HEK293 (cell line): Measurements from ENCODE around the gene CFI.

ENCODE experiments used
- CTCF ChIA-PET: fragments of 350-600 bp; formaldehyde crosslinking; extraction: SDS; loops from one replicate; lab custom pipeline; 2021; ENCODE audit warnings: antibody characterized with exemption; lab: Yijun Ruan, JAX
- POLR2A ChIA-PET: fragments of 300-600 bp; formaldehyde crosslinking; extraction: SDS; loops from one replicate; lab custom pipeline; 2020; ENCODE audit warnings: antibody characterized with exemption, inconsistent platforms; lab: Yijun Ruan, JAX
- H3K27ac ChIP-seq: fragments of 200-500 bp; sonication (Bioruptor generic); 2 replicates; pipeline ENCODE4 v1.5.1; 2014; ENCODE audit warnings: low read depth, low read length, control low read depth, inconsistent platforms; ENCODE audit errors: extremely low read depth
- H3K36me3 ChIP-seq, 2 experiments: fragments of 200-500 bp in 1 of 2; sonication (Bioruptor generic) in 1 of 2; 1 replicate in 1 of 2; 2 replicates in 1 of 2; pipeline ENCODE4 v1.5.1; 2014 to 2017; ENCODE audit warnings: inconsistent platforms in 2 of 2, low read length in 2 of 2; ENCODE audit not compliant: control insufficient read depth in 2 of 2, insufficient read depth in 1 of 2
- H3K4me1 ChIP-seq: fragments of 200-500 bp; sonication (Bioruptor generic); 2 replicates; pipeline ENCODE4 v1.5.1; 2014; ENCODE audit warnings: mild to moderate bottlenecking, low read length, inconsistent platforms; ENCODE audit not compliant: control insufficient read depth, insufficient read depth
- H3K4me3 ChIP-seq: 2 replicates; pipeline ENCODE4 v1.5.1; 2011; ENCODE audit warnings: low read depth, mild to moderate bottlenecking, control low read depth, low read length, moderate library complexity
- H3K9me3 ChIP-seq: fragments of 200-500 bp; sonication (Bioruptor generic); 2 replicates; pipeline ENCODE4 v1.5.1; 2014; ENCODE audit warnings: low read depth, low read length, inconsistent platforms; ENCODE audit not compliant: control insufficient read depth, insufficient read depth
- ATF2 ChIP-seq: fragments of 450-650 bp; formaldehyde crosslinking; IDR thresholded peaks from 2 replicates; pipeline ENCODE4 v1.5.1; 2016; ENCODE audit warnings: missing biosample characterization, missing genetic modification characterization, low read depth
- BCL6B ChIP-seq: fragments of 450-650 bp; formaldehyde crosslinking; IDR thresholded peaks from 2 replicates; pipeline ENCODE4 v1.5.1; 2017; ENCODE audit warnings: missing biosample characterization, missing genetic modification characterization
- HOXD13 ChIP-seq: sonication (generic); formaldehyde crosslinking; IDR thresholded peaks from 2 replicates; pipeline ENCODE4 v1.8.0; 2022; ENCODE audit warnings: missing genetic modification reagents, borderline replicate concordance
- REPIN1 ChIP-seq: fragments of 450-650 bp; formaldehyde crosslinking; IDR thresholded peaks from 2 replicates; pipeline ENCODE4 v1.5.1; 2017; ENCODE audit warnings: missing biosample characterization, missing genetic modification characterization, low read depth
- SALL2 ChIP-seq: fragments of 450-650 bp; formaldehyde crosslinking; IDR thresholded peaks from 2 replicates; pipeline ENCODE4 v1.5.0; 2017; ENCODE audit warnings: missing biosample characterization, mild to moderate bottlenecking, missing genetic modification characterization, borderline replicate concordance
- TCF7L2 ChIP-seq: IDR thresholded peaks from 2 replicates; pipeline ENCODE4 v1.6.1; 2011; ENCODE audit warnings: low read depth, mild to moderate bottlenecking, inconsistent platforms, low read length, moderate library complexity, borderline replicate concordance
- YY2 ChIP-seq: fragments of 450-650 bp; formaldehyde crosslinking; IDR thresholded peaks from 2 replicates; pipeline ENCODE4 v1.5.1; 2016; ENCODE audit warnings: missing biosample characterization, missing genetic modification characterization
- ZBTB48 ChIP-seq: fragments of 450-650 bp; formaldehyde crosslinking; IDR thresholded peaks from 2 replicates; pipeline ENCODE4 v1.5.1; 2016; ENCODE audit warnings: missing biosample characterization, missing genetic modification characterization
- ZBTB49 ChIP-seq: fragments of 450-650 bp; formaldehyde crosslinking; IDR thresholded peaks from 2 replicates; pipeline ENCODE4 v1.5.1; 2016; ENCODE audit warnings: missing biosample characterization, missing genetic modification characterization, low read depth
- ZEB2 ChIP-seq: fragments of 450-650 bp; formaldehyde crosslinking; IDR thresholded peaks from 2 replicates; pipeline ENCODE4 v1.5.1; 2016; ENCODE audit warnings: missing biosample characterization, missing genetic modification characterization
- ZFP3 ChIP-seq: fragments of 450-650 bp; formaldehyde crosslinking; IDR thresholded peaks from 2 replicates; pipeline ENCODE4 v1.5.1; 2016; ENCODE audit warnings: low read depth, missing biosample characterization, missing genetic modification characterization
- ZFP37 ChIP-seq: fragments of 450-650 bp; formaldehyde crosslinking; IDR thresholded peaks from 2 replicates; pipeline ENCODE4 v1.5.1; 2016; ENCODE audit warnings: missing biosample characterization, missing genetic modification characterization
- ZIC2 ChIP-seq: fragments of 450-650 bp; formaldehyde crosslinking; IDR thresholded peaks from 2 replicates; pipeline ENCODE4 v1.5.1; 2016; ENCODE audit warnings: missing biosample characterization, missing genetic modification characterization
- ZNF157 ChIP-seq: fragments of 450-650 bp; formaldehyde crosslinking; IDR thresholded peaks from 2 replicates; pipeline ENCODE4 v1.5.1; 2016; ENCODE audit warnings: missing biosample characterization, missing genetic modification characterization
- ZNF302 ChIP-seq: fragments of 450-650 bp; formaldehyde crosslinking; IDR thresholded peaks from 2 replicates; pipeline ENCODE4 v1.5.1; 2016; ENCODE audit warnings: missing biosample characterization, missing genetic modification characterization, low read depth
- ZNF354C ChIP-seq: fragments of 450-650 bp; formaldehyde crosslinking; IDR thresholded peaks from 2 replicates; pipeline ENCODE4 v1.5.1; 2016; ENCODE audit warnings: missing biosample characterization, missing genetic modification characterization, low read depth, borderline replicate concordance
- ZNF391 ChIP-seq: fragments of 450-650 bp; formaldehyde crosslinking; IDR thresholded peaks from 2 replicates; pipeline ENCODE4 v1.5.1; 2016; ENCODE audit warnings: low read depth, missing biosample characterization, missing genetic modification characterization, borderline replicate concordance
- ZNF596 ChIP-seq: fragments of 450-650 bp; IDR thresholded peaks from 2 replicates; pipeline ENCODE4 v1.5.0; 2018; ENCODE audit warnings: missing biosample characterization, mild to moderate bottlenecking, missing genetic modification characterization, moderate library complexity
- ZNF623 ChIP-seq: fragments of 450-650 bp; formaldehyde crosslinking; IDR thresholded peaks from 2 replicates; pipeline ENCODE4 v1.5.1; 2016; ENCODE audit warnings: missing biosample characterization, missing genetic modification characterization
- ZNF624 ChIP-seq: fragments of 450-650 bp; formaldehyde crosslinking; IDR thresholded peaks from 2 replicates; pipeline ENCODE4 v1.5.1; 2017; ENCODE audit warnings: missing biosample characterization, missing genetic modification characterization
- ZNF830 ChIP-seq: fragments of 450-650 bp; IDR thresholded peaks from 2 replicates; pipeline ENCODE4 v1.5.0; 2018; ENCODE audit warnings: missing biosample characterization, missing genetic modification characterization, low read depth, mild to moderate bottlenecking, moderate library complexity
- ZNF843 ChIP-seq: fragments of 450-650 bp; formaldehyde crosslinking; IDR thresholded peaks from 2 replicates; pipeline ENCODE4 v1.5.1; 2016; ENCODE audit warnings: missing biosample characterization, missing genetic modification characterization
- TF ChIP-seq, protein P1 (sequence below): fragments of 450-650 bp; formaldehyde crosslinking; IDR thresholded peaks from 2 replicates; pipeline ENCODE4 v1.5.1; 2017; ENCODE audit warnings: missing biosample characterization, missing genetic modification characterization

CFI gene

DNA sequence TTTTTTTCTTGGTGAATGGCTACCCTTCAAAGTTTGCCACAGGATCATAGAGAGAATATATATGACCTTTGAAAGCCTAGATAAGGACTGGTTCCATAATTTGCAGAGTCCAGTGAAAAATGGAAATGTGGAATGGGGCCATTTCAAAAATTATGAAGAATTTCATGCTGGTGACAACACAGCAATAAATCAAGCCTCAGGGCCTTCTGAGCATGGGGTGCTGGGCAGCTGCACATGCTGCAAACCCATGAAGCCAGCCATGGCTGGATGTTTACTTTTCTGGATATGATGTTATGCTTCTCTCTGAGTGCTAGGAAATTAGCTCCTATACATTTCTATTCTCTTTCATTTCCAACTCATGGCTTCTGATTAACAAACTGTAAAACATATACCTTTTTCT is 56.0 kb downstream of the CFI start:
- H3K9me3 ChIP-seq, result no peaks in the 10 kb centered on the region
- H3K36me3 ChIP-seq, result no peaks in the 10 kb centered on the region
- ChIA-PET CTCF (no interaction called here), POLR2A (no interaction called here)
- TF ChIP-seq BCL6B (tag by site-specific recombination) (no peak), TCF7L2 (no peak), ZNF843 (tag by site-specific recombination) (no peak), ZNF354C (tag by site-specific recombination) (no peak), ZBTB48 (no peak), ATF2 (tag by site-specific recombination) (no peak), ZNF830 (tag by site-specific recombination) (no peak), SALL2 (tag by site-specific recombination) (no peak), ZEB2 (tag by site-specific recombination) (no peak), ZNF596 (tag by site-specific recombination) (no peak), ZFP3 (no peak)
- TF ChIP-seq, protein P1, sequence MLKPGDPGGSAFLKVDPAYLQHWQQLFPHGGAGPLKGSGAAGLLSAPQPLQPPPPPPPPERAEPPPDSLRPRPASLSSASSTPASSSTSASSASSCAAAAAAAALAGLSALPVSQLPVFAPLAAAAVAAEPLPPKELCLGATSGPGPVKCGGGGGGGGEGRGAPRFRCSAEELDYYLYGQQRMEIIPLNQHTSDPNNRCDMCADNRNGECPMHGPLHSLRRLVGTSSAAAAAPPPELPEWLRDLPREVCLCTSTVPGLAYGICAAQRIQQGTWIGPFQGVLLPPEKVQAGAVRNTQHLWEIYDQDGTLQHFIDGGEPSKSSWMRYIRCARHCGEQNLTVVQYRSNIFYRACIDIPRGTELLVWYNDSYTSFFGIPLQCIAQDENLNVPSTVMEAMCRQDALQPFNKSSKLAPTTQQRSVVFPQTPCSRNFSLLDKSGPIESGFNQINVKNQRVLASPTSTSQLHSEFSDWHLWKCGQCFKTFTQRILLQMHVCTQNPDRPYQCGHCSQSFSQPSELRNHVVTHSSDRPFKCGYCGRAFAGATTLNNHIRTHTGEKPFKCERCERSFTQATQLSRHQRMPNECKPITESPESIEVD (tag by site-specific recombination), result no peak
- H3K4me1 ChIP-seq, result no peaks in the 10 kb centered on the region
- H3K27ac ChIP-seq, result no peak overlapping the region
- no peak overlapping the region for H3K4me3 ChIP-seq

DNA sequence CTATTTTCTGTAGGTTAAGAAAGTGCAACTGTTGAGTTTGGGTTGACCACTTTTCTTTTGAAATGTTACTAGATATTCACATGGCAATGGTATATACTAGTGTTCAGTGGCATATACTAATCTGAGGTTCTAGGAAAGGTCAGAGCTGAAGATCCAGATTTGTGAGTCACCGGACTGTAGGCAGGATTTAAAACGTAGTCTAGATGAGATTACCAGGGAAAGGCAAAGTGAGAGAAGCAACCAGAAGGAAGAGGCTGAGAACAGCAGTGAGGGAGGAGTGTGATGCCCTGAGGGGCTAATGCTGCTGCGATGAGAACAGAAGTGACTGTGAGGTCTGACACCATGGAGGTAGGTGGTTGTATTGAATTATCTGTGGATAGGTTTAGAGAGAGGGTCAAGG is 62.3 kb downstream of the CFI start:
- TF ChIP-seq ZNF623 (tag by site-specific recombination) (no peak), ZIC2 (tag by site-specific recombination) (no peak), ZNF624 (no peak), REPIN1 (tag by site-specific recombination) (no peak), ZNF391 (tag by site-specific recombination) (no peak), ZNF157 (tag by site-specific recombination) (no peak), ZFP37 (tag by site-specific recombination) (no peak), ZNF302 (tag by site-specific recombination) (no peak), ZBTB49 (tag by site-specific recombination) (no peak), YY2 (no peak), HOXD13 (CRISPR knock-in tag) (no peak)
- H3K36me3 ChIP-seq, result no peaks in the 10 kb centered on the region
- H3K27ac ChIP-seq, result no peak overlapping the region
- CTCF ChIA-PET, result no interaction called here
- no peak overlapping the region for H3K4me3 ChIP-seq
- no peaks in the 10 kb centered on the region for H3K9me3 ChIP-seq
- H3K4me1 ChIP-seq, result no peaks in the 10 kb centered on the region
- POLR2A ChIA-PET, result no interaction called here
